GM23338 (cell line): ENCODE data around the gene KIAA0040. TPM values are rescaled to one million over a fixed set of nuclear protein-coding genes. Genes with fewer than 3 reads are reported as not detected.

Experiments used
- ATAC-seq: fragments of 200-7000 bp; cut with Tn5 transposase; 3 replicates; pipeline ENCODE4 v1.9.1; 2020
- DNase-seq: peaks from one replicate; pipeline ENCODE4 v3.0.0-alpha.2; 2015; ENCODE audit warnings: low spot score
- H2AFZ ChIP-seq: fragments of 200-600 bp; sonication (generic); 2 replicates; pipeline ENCODE4 v1.8.0; 2016; ENCODE audit warnings: antibody characterized with exemption, mild to moderate bottlenecking, moderate library complexity
- H3F3A ChIP-seq: fragments of 200-600 bp; sonication (generic); replicated peaks from 2 replicates; pipeline ENCODE4 v1.8.0; 2017; ENCODE audit warnings: antibody characterized with exemption, mixed run types, low read depth
- H3K27ac ChIP-seq: fragments of 200-600 bp; sonication (generic); 2 replicates; pipeline ENCODE4 v1.6.1; 2016; ENCODE audit warnings: low read depth
- H3K27me3 ChIP-seq: fragments of 200-600 bp; sonication (generic); 2 replicates; pipeline ENCODE4 v1.8.0; 2016; ENCODE audit warnings: mild to moderate bottlenecking, mixed run types, moderate library complexity; ENCODE audit not compliant: insufficient read depth
- H3K36me3 ChIP-seq: fragments of 200-600 bp; sonication (generic); 2 replicates; pipeline ENCODE4 v1.8.0; 2016; ENCODE audit warnings: mild to moderate bottlenecking; ENCODE audit not compliant: insufficient read depth
- H3K4me1 ChIP-seq: fragments of 200-600 bp; sonication (generic); 2 replicates; pipeline ENCODE4 v1.8.0; 2016; ENCODE audit warnings: mild to moderate bottlenecking, moderate library complexity; ENCODE audit not compliant: insufficient read depth
- H3K4me2 ChIP-seq: fragments of 200-600 bp; sonication (generic); 2 replicates; pipeline ENCODE4 v1.7.1; 2017; ENCODE audit warnings: mixed run types
- H3K4me3 ChIP-seq: fragments of 200-600 bp; sonication (generic); 2 replicates; pipeline ENCODE4 v1.6.1; 2016; ENCODE audit warnings: mixed run types
- H3K79me2 ChIP-seq: fragments of 200-600 bp; sonication (generic); replicated peaks from 2 replicates; pipeline ENCODE4 v1.8.0; 2017; ENCODE audit warnings: mild to moderate bottlenecking; ENCODE audit not compliant: insufficient read depth
- H3K9me2 ChIP-seq: fragments of 200-600 bp; sonication (generic); 2 replicates; pipeline ENCODE4 v1.8.0; 2017; ENCODE audit not compliant: insufficient read depth
- H4K20me1 ChIP-seq: fragments of 200-600 bp; sonication (generic); replicated peaks from 2 replicates; pipeline ENCODE4 v1.8.0; 2017; ENCODE audit warnings: mild to moderate bottlenecking; ENCODE audit not compliant: insufficient read depth
- H3K27ac Mint-ChIP-seq: 2 replicates; pipeline ENCODE4 v1.8.0; 2020; ENCODE audit warnings: inconsistent platforms, mild to moderate bottlenecking, moderate library complexity, mixed read lengths
- H3K27me3 Mint-ChIP-seq: 3 replicates; pipeline ENCODE4 v1.8.0; 2022; ENCODE audit warnings: low read depth, mild to moderate bottlenecking, moderate library complexity, mixed read lengths, inconsistent platforms; ENCODE audit not compliant: insufficient read depth, poor library complexity
- H3K36me3 Mint-ChIP-seq: 3 replicates; pipeline ENCODE4 v1.8.0; 2021; ENCODE audit warnings: low read depth, mild to moderate bottlenecking, inconsistent platforms, moderate library complexity, mixed read lengths
- H3K4me1 Mint-ChIP-seq: 3 replicates; pipeline ENCODE4 v1.8.0; 2020; ENCODE audit warnings: mild to moderate bottlenecking, inconsistent platforms, mixed read lengths
- H3K4me3 Mint-ChIP-seq: 3 replicates; pipeline ENCODE4 v1.8.0; 2021; ENCODE audit warnings: moderate library complexity, mild to moderate bottlenecking, inconsistent platforms, mixed read lengths
- H3K9me3 Mint-ChIP-seq: 3 replicates; pipeline ENCODE4 v1.8.0; 2020; ENCODE audit warnings: moderate library complexity, mild to moderate bottlenecking, inconsistent platforms, mixed read lengths
- CREB1 ChIP-seq: fragments of 250-450 bp; sonication (Bioruptor Pico); IDR thresholded peaks from 2 replicates; pipeline ENCODE4 v1.5.0; 2020; ENCODE audit warnings: low read depth, mild to moderate bottlenecking, moderate library complexity
- CTCF ChIP-seq, 2 experiments: fragments of 200-600 bp in 1 of 2; sonication (generic) in 1 of 2; conservative IDR thresholded peaks; 2 replicates each; pipeline versions ENCODE4 v1.5.1 to v1.6.1; 2016 to 2017; ENCODE audit warnings: antibody characterized with exemption in 2 of 2, low read depth in 2 of 2, mild to moderate bottlenecking in 2 of 2, moderate library complexity in 1 of 2
- EZH2 ChIP-seq: fragments of 200-600 bp; sonication (generic); IDR thresholded peaks from one replicate; pipeline ENCODE4 v1.8.0; 2017; ENCODE audit warnings: antibody characterized with exemption, mild to moderate bottlenecking, low read depth; ENCODE audit not compliant: unreplicated experiment
- EZH2phosphoT487 ChIP-seq: fragments of 200-600 bp; sonication (generic); IDR thresholded peaks from one replicate; pipeline ENCODE4 v1.8.1; 2018; ENCODE audit warnings: antibody characterized with exemption; ENCODE audit not compliant: unreplicated experiment
- JUNB ChIP-seq: IDR thresholded peaks from one replicate; pipeline ENCODE4 v1.6.1; 2016; ENCODE audit warnings: antibody characterized with exemption; ENCODE audit not compliant: unreplicated experiment
- NANOG ChIP-seq: IDR thresholded peaks from 2 replicates; pipeline ENCODE4 v1.6.1; 2016; ENCODE audit warnings: antibody characterized with exemption, borderline replicate concordance
- POLR2AphosphoS5 ChIP-seq: IDR thresholded peaks from 2 replicates; pipeline ENCODE4 v1.6.1; 2016; ENCODE audit warnings: antibody characterized with exemption, low read depth
- STAT1 ChIP-seq: IDR thresholded peaks from one replicate; pipeline ENCODE4 v1.6.1; 2016; ENCODE audit warnings: antibody characterized with exemption; ENCODE audit not compliant: unreplicated experiment
- ZNF114 ChIP-seq: fragments of 250-450 bp; sonication (Bioruptor Pico); IDR thresholded peaks from 2 replicates; pipeline ENCODE4 v1.5.0; 2020; ENCODE audit warnings: mild to moderate bottlenecking, moderate library complexity
- ZNF331 ChIP-seq: fragments of 250-450 bp; sonication (Bioruptor Pico); IDR thresholded peaks from 2 replicates; pipeline ENCODE4 v1.5.0; 2020; ENCODE audit warnings: low read depth, mild to moderate bottlenecking, moderate library complexity
- ZNF462 ChIP-seq: fragments of 250-450 bp; sonication (Bioruptor Pico); IDR thresholded peaks from 2 replicates; pipeline ENCODE4 v1.5.0; 2020; ENCODE audit warnings: mild to moderate bottlenecking, moderate library complexity
- polyA plus RNA-seq: library from polyadenylated mRNA; unstranded; fragments of >200 nt; fragmentation: Nextera tagmentation; extraction: Ambion mirVana; gene quantifications from 2 replicates; pipeline ENCODE4 v1.2.1, GENCODE V29; 2016
- total RNA-seq: library from RNA; depleted of rRNA; stranded (reverse); fragments of >200 nt; shearing (Covaris generic); gene quantifications from 2 replicates; pipeline ENCODE4 v1.2.3, GENCODE V29; 2014
- TF ChIP-seq, protein P1 (sequence below): IDR thresholded peaks from 2 replicates; pipeline ENCODE4 v1.6.1; 2016; ENCODE audit warnings: antibody characterized with exemption
- TF ChIP-seq, protein P2 (sequence below): IDR thresholded peaks from one replicate; pipeline ENCODE4 v1.6.1; 2018; ENCODE audit warnings: antibody characterized with exemption; ENCODE audit not compliant: unreplicated experiment

Gene KIAA0040
- total and polyA plus RNA-seq, 2 experiments from 2014 or later, result 7.0 to 11.9 TPM

GRCh38 chr1:175186433-175187160 is 6.0 kb downstream of the KIAA0040 start:
- Histone ChIP-seq H3K79me2 (no peaks in the 10 kb centered on the region), H3K4me3 (no peak overlapping the region), H3K27me3 (peaks cover 6% of the 10 kb centered on the region; the same call in 1 of the 2 replicates), H3K4me2 (no peak overlapping the region), H3F3A (no peaks in the 10 kb centered on the region), H3K36me3 (no peaks in the 10 kb centered on the region), H4K20me1 (no peaks in the 10 kb centered on the region), H2AFZ (no peak overlapping the region), H3K9me2 (no peaks in the 10 kb centered on the region), H3K4me1 (peaks cover 9% of the 10 kb centered on the region), H3K27ac (no peak overlapping the region)
- H3K9me3 Mint-ChIP-seq, result no peaks in the 10 kb centered on the region
- no peak for TF ChIP-seq ZNF114 (CRISPR knock-in tag)
- no peak for TF ChIP-seq ZNF331 (CRISPR knock-in tag)
- TF ChIP-seq NANOG, result no peak
- no peak for TF ChIP-seq EZH2
- TF ChIP-seq EZH2phosphoT487, result no peak
- TF ChIP-seq, protein P1, sequence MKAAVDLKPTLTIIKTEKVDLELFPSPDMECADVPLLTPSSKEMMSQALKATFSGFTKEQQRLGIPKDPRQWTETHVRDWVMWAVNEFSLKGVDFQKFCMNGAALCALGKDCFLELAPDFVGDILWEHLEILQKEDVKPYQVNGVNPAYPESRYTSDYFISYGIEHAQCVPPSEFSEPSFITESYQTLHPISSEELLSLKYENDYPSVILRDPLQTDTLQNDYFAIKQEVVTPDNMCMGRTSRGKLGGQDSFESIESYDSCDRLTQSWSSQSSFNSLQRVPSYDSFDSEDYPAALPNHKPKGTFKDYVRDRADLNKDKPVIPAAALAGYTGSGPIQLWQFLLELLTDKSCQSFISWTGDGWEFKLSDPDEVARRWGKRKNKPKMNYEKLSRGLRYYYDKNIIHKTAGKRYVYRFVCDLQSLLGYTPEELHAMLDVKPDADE, result no peak
- TF ChIP-seq CREB1 (CRISPR knock-in tag), result no peak
- no peak for TF ChIP-seq STAT1
- TF ChIP-seq POLR2AphosphoS5, result no peak
- TF ChIP-seq ZNF462, result no peak
- TF ChIP-seq CTCF (conservative IDR thresholded peaks at IDR 0.05; ENCODE audit: low read depth in 2 of 2), result no peak
- TF ChIP-seq JUNB, result no peak
- TF ChIP-seq, protein P2, sequence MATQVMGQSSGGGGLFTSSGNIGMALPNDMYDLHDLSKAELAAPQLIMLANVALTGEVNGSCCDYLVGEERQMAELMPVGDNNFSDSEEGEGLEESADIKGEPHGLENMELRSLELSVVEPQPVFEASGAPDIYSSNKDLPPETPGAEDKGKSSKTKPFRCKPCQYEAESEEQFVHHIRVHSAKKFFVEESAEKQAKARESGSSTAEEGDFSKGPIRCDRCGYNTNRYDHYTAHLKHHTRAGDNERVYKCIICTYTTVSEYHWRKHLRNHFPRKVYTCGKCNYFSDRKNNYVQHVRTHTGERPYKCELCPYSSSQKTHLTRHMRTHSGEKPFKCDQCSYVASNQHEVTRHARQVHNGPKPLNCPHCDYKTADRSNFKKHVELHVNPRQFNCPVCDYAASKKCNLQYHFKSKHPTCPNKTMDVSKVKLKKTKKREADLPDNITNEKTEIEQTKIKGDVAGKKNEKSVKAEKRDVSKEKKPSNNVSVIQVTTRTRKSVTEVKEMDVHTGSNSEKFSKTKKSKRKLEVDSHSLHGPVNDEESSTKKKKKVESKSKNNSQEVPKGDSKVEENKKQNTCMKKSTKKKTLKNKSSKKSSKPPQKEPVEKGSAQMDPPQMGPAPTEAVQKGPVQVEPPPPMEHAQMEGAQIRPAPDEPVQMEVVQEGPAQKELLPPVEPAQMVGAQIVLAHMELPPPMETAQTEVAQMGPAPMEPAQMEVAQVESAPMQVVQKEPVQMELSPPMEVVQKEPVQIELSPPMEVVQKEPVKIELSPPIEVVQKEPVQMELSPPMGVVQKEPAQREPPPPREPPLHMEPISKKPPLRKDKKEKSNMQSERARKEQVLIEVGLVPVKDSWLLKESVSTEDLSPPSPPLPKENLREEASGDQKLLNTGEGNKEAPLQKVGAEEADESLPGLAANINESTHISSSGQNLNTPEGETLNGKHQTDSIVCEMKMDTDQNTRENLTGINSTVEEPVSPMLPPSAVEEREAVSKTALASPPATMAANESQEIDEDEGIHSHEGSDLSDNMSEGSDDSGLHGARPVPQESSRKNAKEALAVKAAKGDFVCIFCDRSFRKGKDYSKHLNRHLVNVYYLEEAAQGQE, result no peak
- H3K36me3 Mint-ChIP-seq, result no peaks in the 10 kb centered on the region
- H3K27ac Mint-ChIP-seq, result no peak overlapping the region
- H3K27me3 Mint-ChIP-seq, result peaks cover 5% of the 10 kb centered on the region
- H3K4me1 Mint-ChIP-seq, result peaks cover 10% of the 10 kb centered on the region
- H3K4me3 Mint-ChIP-seq, result no peak overlapping the region
- DNase-seq (no peak), ATAC-seq (no peak)
